Measurements from ENCODE around the gene SIX5.
"Not testable (repeated sequence)": the region's sequence is repeated elsewhere in the genome, so short reads cannot be mapped to it uniquely, and the experiment has no call there.

SIX5 gene

GRCh38 chr19:45753548-45753947 is 15.5 kb downstream of the SIX5 start:
- DNase-seq (ENCODE audit: low read depth): no peak
- no peak overlapping the region for H3K4me3 ChIP-seq (ENCODE audit: low read depth, low read length)
- TF ChIP-seq MAX (IDR thresholded peaks at IDR 0.05; ENCODE audit: low read depth, low read length) (no peak), MYC (IDR thresholded peaks at IDR 0.05; ENCODE audit: low read depth, low read length) (no peak), POLR2A (IDR thresholded peaks at IDR 0.05; ENCODE audit: extremely low read depth, insufficient read length) (no peak), CTCF (IDR thresholded peaks at IDR 0.05; ENCODE audit: low read depth, low read length) (no peak)

- TF ChIP-seq MAX (IDR thresholded peaks at IDR 0.05; ENCODE audit: low read depth, low read length) (no peak), POLR2A (IDR thresholded peaks at IDR 0.05; ENCODE audit: extremely low read depth, insufficient read length) (no peak), CTCF (IDR thresholded peaks at IDR 0.05; ENCODE audit: low read depth, low read length) (no peak), MYC (IDR thresholded peaks at IDR 0.05; ENCODE audit: low read depth, low read length) (no peak)
- no peak for DNase-seq (ENCODE audit: low read depth)
- no peak overlapping the region for H3K4me3 ChIP-seq (ENCODE audit: low read depth, low read length)
Measured at GRCh38 chr19:45752639-45753038, 16.4 kb downstream of the SIX5 start.

- not testable (repeated sequence) for DNase-seq (ENCODE audit: low read depth); H3K4me3 ChIP-seq (ENCODE audit: low read depth, low read length)
Measured at GRCh38 chr19:45751483-45751882, 17.6 kb downstream of the SIX5 start.

- TF ChIP-seq POLR2A (IDR thresholded peaks at IDR 0.05; ENCODE audit: extremely low read depth, insufficient read length) (no peak), MAX (IDR thresholded peaks at IDR 0.05; ENCODE audit: low read depth, low read length) (no peak), CTCF (IDR thresholded peaks at IDR 0.05; ENCODE audit: low read depth, low read length) (no peak), MYC (IDR thresholded peaks at IDR 0.05; ENCODE audit: low read depth, low read length) (no peak)
- DNase-seq (ENCODE audit: low read depth): no peak
- no peak overlapping the region for H3K4me3 ChIP-seq (ENCODE audit: low read depth, low read length)
Measured at GRCh38 chr19:45747513-45747912, 21.5 kb downstream of the SIX5 start.

- no peak for DNase-seq (ENCODE audit: low read depth)
- TF ChIP-seq POLR2A (IDR thresholded peaks at IDR 0.05; ENCODE audit: extremely low read depth, insufficient read length) (no peak), CTCF (IDR thresholded peaks at IDR 0.05; ENCODE audit: low read depth, low read length) (no peak), MAX (IDR thresholded peaks at IDR 0.05; ENCODE audit: low read depth, low read length) (no peak), MYC (IDR thresholded peaks at IDR 0.05; ENCODE audit: low read depth, low read length) (no peak)
Measured at GRCh38 chr19:45746866-45747265, 22.2 kb downstream of the SIX5 start.

GRCh38 chr19:45745606-45746005 is 23.4 kb downstream of the SIX5 start:
- H3K4me3 ChIP-seq (ENCODE audit: low read depth, low read length): no peak overlapping the region
- TF ChIP-seq MAX (IDR thresholded peaks at IDR 0.05; ENCODE audit: low read depth, low read length) (no peak), CTCF (IDR thresholded peaks at IDR 0.05; ENCODE audit: low read depth, low read length) (no peak), MYC (IDR thresholded peaks at IDR 0.05; ENCODE audit: low read depth, low read length) (no peak), POLR2A (IDR thresholded peaks at IDR 0.05; ENCODE audit: extremely low read depth, insufficient read length) (no peak)
- DNase-seq (ENCODE audit: low read depth): no peak

More at GRCh38 chr19:45746866-45747265, 22.2 kb downstream of the SIX5 start:
- H3K4me3 ChIP-seq (ENCODE audit: low read depth, low read length): no peak overlapping the region
